ENCODE measurements around the gene SRP19.

GRCh38 chr5:112812549-112812948 lies 48.5 kb upstream of the SRP19 start:
- TF ChIP-seq CTCF (conservative IDR thresholded peaks at IDR 0.05; ENCODE audit: low read depth, low read length) (no peak), EZH2phosphoT487 (IDR thresholded peaks at IDR 0.05; ENCODE audit: borderline replicate concordance, low read length) (no peak), EZH2 (IDR thresholded peaks at IDR 0.05; ENCODE audit: low read length, unreplicated experiment) (no peak)

Data from PC-3 (cell line).